ENCODE measurements around the gene BAAT.

- TF ChIP-seq CTCF (IDR thresholded peaks at IDR 0.05; ENCODE audit: poor library complexity) (no peak), EZH2 (IDR thresholded peaks at IDR 0.05; ENCODE audit: borderline replicate concordance) (no peak), EZH2phosphoT487 (IDR thresholded peaks at IDR 0.05; ENCODE audit: low read depth, severe bottlenecking, unreplicated experiment) (no peak)
Observed at GRCh38 chr9:101383361-101383760, 1.4 kb downstream of the BAAT start.
